IPS-11a (cell line): ENCODE measurements around the gene POLD2.
A peak's percentile ranks its signal among the peaks of the same experiment; 100 is the strongest.

Source experiments
- H3K4me3 ChIP-seq: one replicate; pipeline ENCODE4 v1.5.1; 2013; ENCODE audit warnings: low read depth, low read length, control low read depth

Gene POLD2

GRCh38 chr7:44103566-44103922 is 19.8 kb downstream of the POLD2 start:
- peak overlapping the region; percentile 41 for H3K4me3 ChIP-seq

GRCh38 chr7:44102846-44103565 is 20.3 kb downstream of the POLD2 start:
- no peak overlapping the region for H3K4me3 ChIP-seq

GRCh38 chr7:44101966-44102845 is 21.1 kb downstream of the POLD2 start:
- no peak overlapping the region for H3K4me3 ChIP-seq

GRCh38 chr7:44101303-44101965 is 21.9 kb downstream of the POLD2 start:
- H3K4me3 ChIP-seq = no peak overlapping the region

- H3K4me3 ChIP-seq = no peak overlapping the region
Measured at GRCh38 chr7:44100458-44101302, 22.7 kb downstream of the POLD2 start.

- H3K4me3 ChIP-seq = no peak overlapping the region
Measured at GRCh38 chr7:44099669-44100068, 23.7 kb downstream of the POLD2 start.

GRCh38 chr7:44098092-44099068 is 25.0 kb downstream of the POLD2 start:
- no peak overlapping the region for H3K4me3 ChIP-seq

- no peak overlapping the region for H3K4me3 ChIP-seq
Measured at GRCh38 chr7:44097064-44097932, 26.1 kb downstream of the POLD2 start.

- no peak overlapping the region for H3K4me3 ChIP-seq
Measured at GRCh38 chr7:44096326-44096881, 26.9 kb downstream of the POLD2 start.

GRCh38 chr7:44095781-44096180 is 27.6 kb downstream of the POLD2 start:
- H3K4me3 ChIP-seq = no peak overlapping the region

GRCh38 chr7:44094883-44095592 is 28.3 kb downstream of the POLD2 start:
- no peak overlapping the region for H3K4me3 ChIP-seq

- H3K4me3 ChIP-seq = no peak overlapping the region
Measured at GRCh38 chr7:44094365-44094764, 29.0 kb downstream of the POLD2 start.

GRCh38 chr7:44093102-44093641 is 30.2 kb downstream of the POLD2 start:
- H3K4me3 ChIP-seq = no peak overlapping the region

GRCh38 chr7:44087911-44088838 is 35.2 kb downstream of the POLD2 start:
- H3K4me3 ChIP-seq = no peak overlapping the region

GRCh38 chr7:44086627-44087026 is 36.7 kb downstream of the POLD2 start:
- H3K4me3 ChIP-seq = no peak overlapping the region

GRCh38 chr7:44085546-44085945 is 37.8 kb downstream of the POLD2 start:
- no peak overlapping the region for H3K4me3 ChIP-seq
